Measurements from ENCODE around the gene CSF1R. TPM values are rescaled to one million over a fixed set of nuclear protein-coding genes. Genes with fewer than 3 reads are reported as not detected.
"Not testable (repeated sequence)": the region's sequence is repeated elsewhere in the genome, so short reads cannot be mapped to it uniquely, and the experiment has no call there.

Gene CSF1R
- total RNA-seq, 1 experiment from 2014 or later = not detected

GRCh38 chr5:150057511-150057910 is 28.8 kb downstream of the CSF1R start:
- no peak for DNase-seq (ENCODE audit: extremely low read depth, low read depth)

GRCh38 chr5:150057052-150057451 is 29.3 kb downstream of the CSF1R start:
- no peak for DNase-seq (ENCODE audit: extremely low read depth, low read depth)

- DNase-seq (ENCODE audit: extremely low read depth, low read depth) = no peak
These were observed 30.3 kb downstream of the CSF1R start for GRCh38 chr5:150056075-150056443.

- DNase-seq (ENCODE audit: extremely low read depth, low read depth) = no peak
These were observed 30.9 kb downstream of the CSF1R start for GRCh38 chr5:150055326-150056074.

GRCh38 chr5:150054569-150054968 is 31.8 kb downstream of the CSF1R start:
- DNase-seq (ENCODE audit: extremely low read depth, low read depth) = no peak

GRCh38 chr5:150053713-150054392 is 32.5 kb downstream of the CSF1R start:
- no peak for DNase-seq (ENCODE audit: extremely low read depth, low read depth)

GRCh38 chr5:150052956-150053712 is 33.2 kb downstream of the CSF1R start:
- DNase-seq (ENCODE audit: extremely low read depth, low read depth) = no peak

GRCh38 chr5:150052226-150052955 is 34.0 kb downstream of the CSF1R start:
- no peak for DNase-seq (ENCODE audit: extremely low read depth, low read depth)

- DNase-seq (ENCODE audit: extremely low read depth, low read depth) = no peak
These were observed 34.6 kb downstream of the CSF1R start for GRCh38 chr5:150051657-150052195.

GRCh38 chr5:150050172-150050811 is 36.1 kb downstream of the CSF1R start:
- DNase-seq (ENCODE audit: extremely low read depth, low read depth) = not testable (repeated sequence)

GRCh38 chr5:150046031-150046430 is 40.3 kb downstream of the CSF1R start:
- DNase-seq (ENCODE audit: extremely low read depth, low read depth) = no peak

- no peak for DNase-seq (ENCODE audit: extremely low read depth, low read depth)
These were observed 40.8 kb downstream of the CSF1R start for GRCh38 chr5:150045549-150045948.

GRCh38 chr5:150044712-150045111 is 41.6 kb downstream of the CSF1R start:
- no peak for DNase-seq (ENCODE audit: extremely low read depth, low read depth)

- DNase-seq (ENCODE audit: extremely low read depth, low read depth) = no peak
These were observed 42.0 kb downstream of the CSF1R start for GRCh38 chr5:150044329-150044681.

GRCh38 chr5:150043657-150044328 is 42.6 kb downstream of the CSF1R start:
- DNase-seq (ENCODE audit: extremely low read depth, low read depth) = no peak

GRCh38 chr5:150042459-150042858 is 43.9 kb downstream of the CSF1R start:
- DNase-seq (ENCODE audit: extremely low read depth, low read depth) = no peak

- no peak for DNase-seq (ENCODE audit: extremely low read depth, low read depth)
These were observed 47.8 kb downstream of the CSF1R start for GRCh38 chr5:150038547-150038946.

- no peak for DNase-seq (ENCODE audit: extremely low read depth, low read depth)
These were observed 49.8 kb downstream of the CSF1R start for GRCh38 chr5:150036513-150036912.

GRCh38 chr5:150035139-150035895 is 51.0 kb downstream of the CSF1R start:
- DNase-seq (ENCODE audit: extremely low read depth, low read depth) = no peak

Data from NCI-H460 (cell line).